GM15510 (cell line): ENCODE measurements around the gene TIMMDC1.

Experiments used
- POLR2A ChIP-seq: IDR thresholded peaks from 3 replicates; pipeline ENCODE4 v1.6.1; 2011; ENCODE audit warnings: borderline replicate concordance; ENCODE audit not compliant: insufficient read length; ENCODE audit errors: extremely low read depth

TIMMDC1 gene

GRCh38 chr3:119494597-119494996 is 3.8 kb upstream of the TIMMDC1 start:
- TF ChIP-seq POLR2A, result no peak

GRCh38 chr3:119497820-119498185 is 544 bp upstream of the TIMMDC1 start:
- TF ChIP-seq POLR2A, result no peak

GRCh38 chr3:119500265-119500664 is 1.9 kb downstream of the TIMMDC1 start:
- TF ChIP-seq POLR2A, result no peak

GRCh38 chr3:119500901-119501300 is 2.6 kb downstream of the TIMMDC1 start:
- TF ChIP-seq POLR2A, result no peak

GRCh38 chr3:119506631-119507030 is 8.3 kb downstream of the TIMMDC1 start:
- no peak for TF ChIP-seq POLR2A

GRCh38 chr3:119507404-119507803 is 9.1 kb downstream of the TIMMDC1 start:
- no peak for TF ChIP-seq POLR2A

- no peak for TF ChIP-seq POLR2A
Measured at GRCh38 chr3:119508172-119508845, 10.0 kb downstream of the TIMMDC1 start.

- no peak for TF ChIP-seq POLR2A
Measured at GRCh38 chr3:119510690-119511089, 12.3 kb downstream of the TIMMDC1 start.

- no peak for TF ChIP-seq POLR2A
Measured at GRCh38 chr3:119514637-119515036, 16.3 kb downstream of the TIMMDC1 start.

GRCh38 chr3:119517112-119517511 is 18.8 kb downstream of the TIMMDC1 start:
- no peak for TF ChIP-seq POLR2A

GRCh38 chr3:119518026-119518425 is 19.7 kb downstream of the TIMMDC1 start:
- TF ChIP-seq POLR2A, result no peak

- no peak for TF ChIP-seq POLR2A
Measured at GRCh38 chr3:119524931-119525662, 26.8 kb downstream of the TIMMDC1 start.

GRCh38 chr3:119527714-119528113 is 29.4 kb downstream of the TIMMDC1 start:
- no peak for TF ChIP-seq POLR2A

GRCh38 chr3:119529883-119530282 is 31.5 kb downstream of the TIMMDC1 start:
- TF ChIP-seq POLR2A, result no peak

GRCh38 chr3:119530456-119530855 is 32.1 kb downstream of the TIMMDC1 start:
- TF ChIP-seq POLR2A, result no peak

GRCh38 chr3:119531151-119531550 is 32.8 kb downstream of the TIMMDC1 start:
- no peak for TF ChIP-seq POLR2A
